HepG2 (cell line): ENCODE measurements around the gene HNRNPAB. TPM values are rescaled to one million over a fixed set of nuclear protein-coding genes. Genes with fewer than 3 reads are reported as not detected.

Source experiments
- ARID3A ChIP-seq: IDR thresholded peaks from 2 replicates; pipeline ENCODE4 v1.6.1; 2012; ENCODE audit warnings: low read depth, low read length, improper control_type of control experiment
- FOXO1 ChIP-seq: sonication (generic); formaldehyde crosslinking; IDR thresholded peaks from 2 replicates; pipeline ENCODE4 v1.4.0; 2020; ENCODE audit warnings: missing genetic modification reagents
- HDAC1 ChIP-seq: sonication (generic); formaldehyde crosslinking; IDR thresholded peaks from 2 replicates; pipeline ENCODE4 v1.5.1; 2020; ENCODE audit warnings: mild to moderate bottlenecking, missing genetic modification reagents
- IKZF5 ChIP-seq: IDR thresholded peaks from 2 replicates; pipeline ENCODE4 v1.6.1; 2018; ENCODE audit warnings: missing genetic modification reagents, mild to moderate bottlenecking, missing compliant biosample characterization
- JDP2 ChIP-seq: sonication (generic); formaldehyde crosslinking; IDR thresholded peaks from 2 replicates; pipeline ENCODE4 v1.8.1; 2022; ENCODE audit warnings: missing genetic modification reagents, borderline replicate concordance
- KAT2B ChIP-seq: fragments of 150-350 bp; IDR thresholded peaks from 2 replicates; pipeline ENCODE4 v1.6.1; 2014; ENCODE audit warnings: low read depth, low read length, borderline replicate concordance
- KLF16 ChIP-seq, 2 experiments: sonication (generic) in 1 of 2; formaldehyde crosslinking in 1 of 2; IDR thresholded peaks; 2 replicates each; pipeline versions ENCODE4 v1.6.1 to v1.8.0; 2016 to 2023; ENCODE audit warnings: missing genetic modification reagents in 2 of 2, missing compliant biosample characterization in 1 of 2
- MAZ ChIP-seq, 2 experiments: sonication (generic) in 1 of 2; formaldehyde crosslinking in 1 of 2; IDR thresholded peaks; 2 replicates each; pipeline versions ENCODE4 v1.5.0 to v1.6.1; 2012 to 2020; ENCODE audit warnings: low read depth in 2 of 2, mild to moderate bottlenecking in 2 of 2, borderline replicate concordance in 1 of 2, improper control_type of control experiment in 1 of 2, low read length in 1 of 2, missing genetic modification reagents in 1 of 2, moderate library complexity in 1 of 2
- SNAPC4 ChIP-seq: sonication (generic); formaldehyde crosslinking; IDR thresholded peaks from 2 replicates; pipeline ENCODE4 v1.4.0; 2020; ENCODE audit warnings: mild to moderate bottlenecking, missing genetic modification reagents
- ZC3H13 ChIP-seq: sonication (generic); formaldehyde crosslinking; IDR thresholded peaks from 2 replicates; pipeline ENCODE4 v1.8.1; 2023; ENCODE audit warnings: mild to moderate bottlenecking, missing genetic modification reagents, moderate library complexity
- ZNF121 ChIP-seq: sonication (generic); formaldehyde crosslinking; IDR thresholded peaks from 2 replicates; pipeline ENCODE4 v1.5.0; 2020; ENCODE audit warnings: mild to moderate bottlenecking, missing genetic modification reagents
- ZNF280B ChIP-seq: sonication (generic); formaldehyde crosslinking; IDR thresholded peaks from 2 replicates; pipeline ENCODE4 v1.5.0; 2020; ENCODE audit warnings: missing genetic modification reagents, mild to moderate bottlenecking, borderline replicate concordance
- ZNF317 ChIP-seq: sonication (generic); formaldehyde crosslinking; IDR thresholded peaks from 2 replicates; pipeline ENCODE4 v1.5.0; 2020; ENCODE audit warnings: mild to moderate bottlenecking, missing genetic modification reagents
- ZNF354B ChIP-seq: sonication (generic); formaldehyde crosslinking; IDR thresholded peaks from 2 replicates; pipeline ENCODE4 v1.8.0; 2022; ENCODE audit warnings: mild to moderate bottlenecking, missing genetic modification reagents
- ZNF720 ChIP-seq: sonication (generic); formaldehyde crosslinking; IDR thresholded peaks from 2 replicates; pipeline ENCODE4 v1.4.0; 2020; ENCODE audit warnings: missing genetic modification reagents
- ZSCAN5A ChIP-seq: sonication (generic); formaldehyde crosslinking; IDR thresholded peaks from 2 replicates; pipeline ENCODE4 v1.8.0; 2022; ENCODE audit warnings: mild to moderate bottlenecking, missing genetic modification reagents, borderline replicate concordance
- polyA plus RNA-seq, 8 experiments: library from polyadenylated mRNA; depleted of rRNA in 3 of 8; stranded (reverse) in 7 of 8; unstranded in 1 of 8; fragments of >200 nt; fragmentation: Illumina TruSeq in 4 of 8; extraction: Trizol in 4 of 8; gene quantifications; 2 replicates each; pipeline versions ENCODE4 v1.2.1 to v1.2.3, GENCODE V29; 2011 to 2016; ENCODE audit warnings: low read depth in 4 of 8, missing spikeins in 1 of 8, mixed read lengths in 1 of 8; ENCODE audit not compliant: insufficient read depth in 1 of 8
- total RNA-seq, 5 experiments: library from RNA; depleted of rRNA; stranded (reverse); fragments of >200 nt; fragmentation: Illumina TruSeq; extraction: Trizol; gene quantifications; 2 replicates each; pipeline ENCODE4 v1.2.3, GENCODE V29; 2016; ENCODE audit warnings: low read depth in 1 of 5

Gene HNRNPAB
- total and polyA plus RNA-seq, 2 of the 13 experiments (the other 11 are each of a cell fraction or from before 2014, with no cell fraction given): 62.6 to 111 TPM

- TF ChIP-seq IKZF5 (CRISPR knock-in tag) (peak; percentile 63; the same call in 1 of the 2 replicates), ZNF317 (CRISPR knock-in tag) (peak; percentile 68), ZNF121 (CRISPR knock-in tag) (peak; percentile 13; the same call in 1 of the 2 replicates), KAT2B (no peak), FOXO1 (CRISPR knock-in tag) (peak; percentile 33; the same call in 1 of the 2 replicates), ZSCAN5A (peak; percentile 90), ZNF720 (CRISPR knock-in tag) (0 out of 2 replicates have a peak, but pooled peaks have one; percentile 43), KLF16 (CRISPR knock-in tag; IDR thresholded peaks at IDR 0.05) (peak in 1 of 2 experiments; percentile 84; a peak in 1 of 4 replicates), JDP2 (peak; percentile 68; the same call in 1 of the 2 replicates), ZNF280B (CRISPR knock-in tag) (peak; percentile 76; the same call in 1 of the 2 replicates), HDAC1 (CRISPR knock-in tag) (peak; percentile 97), ZNF354B (CRISPR knock-in tag) (peak; percentile 94; the same call in 1 of the 2 replicates), ARID3A (no peak), SNAPC4 (no peak), ZC3H13 (CRISPR knock-in tag) (peak; percentile 97), MAZ (IDR thresholded peaks at IDR 0.05; ENCODE audit: borderline replicate concordance, low read depth, low read length) (no peak), MAZ (CRISPR knock-in tag; IDR thresholded peaks at IDR 0.05; ENCODE audit: low read depth) (peak; percentile 57)
Observed at GRCh38 chr5:178204182-178204934, at the start of gene HNRNPAB (continued).
